ENCODE measurements around the gene NDUFS8.

DNA sequence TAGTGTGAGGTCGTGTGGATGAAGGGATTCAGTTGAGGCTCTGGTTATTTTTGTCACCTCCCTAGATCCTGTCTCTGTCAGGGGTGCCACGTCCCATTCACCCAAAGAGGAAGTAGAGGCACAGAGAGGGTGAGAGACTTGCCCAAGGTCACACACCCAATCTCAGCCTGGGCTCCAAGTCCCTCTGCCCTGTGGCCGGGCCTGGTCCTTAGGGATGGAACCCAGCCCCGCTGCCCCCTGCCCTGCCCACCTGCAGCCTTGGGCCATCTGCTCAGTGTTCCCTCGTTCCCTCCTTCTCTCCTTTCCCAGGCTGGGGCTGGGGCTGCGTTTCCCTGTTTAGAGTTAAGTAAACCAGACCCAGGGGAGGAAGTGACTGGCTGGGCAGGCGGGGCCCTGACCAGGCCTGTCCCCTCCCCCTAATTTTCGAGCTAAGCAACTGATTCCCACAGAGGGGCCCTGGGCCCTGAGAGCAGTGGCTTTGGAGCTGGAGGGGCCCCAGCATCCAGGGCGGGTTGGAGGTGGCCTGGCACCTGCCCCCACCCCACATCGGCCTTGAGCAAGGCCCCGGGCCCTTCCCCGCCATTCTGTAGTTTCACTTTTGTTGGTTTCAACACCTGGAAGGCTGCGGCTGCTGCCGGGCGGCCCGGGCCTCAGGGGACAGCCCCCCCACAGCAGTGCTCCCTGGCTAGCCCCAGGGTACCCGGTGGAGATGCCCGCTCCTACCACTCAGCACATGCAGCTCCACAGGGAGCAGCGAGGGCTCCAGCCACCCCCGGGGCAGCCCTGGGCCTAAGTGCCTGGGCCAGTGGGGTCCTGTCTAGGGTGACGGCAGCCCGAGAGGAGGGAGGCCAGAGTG is 9.8 kb downstream of the NDUFS8 start:
- TF ChIP-seq, protein P1, sequence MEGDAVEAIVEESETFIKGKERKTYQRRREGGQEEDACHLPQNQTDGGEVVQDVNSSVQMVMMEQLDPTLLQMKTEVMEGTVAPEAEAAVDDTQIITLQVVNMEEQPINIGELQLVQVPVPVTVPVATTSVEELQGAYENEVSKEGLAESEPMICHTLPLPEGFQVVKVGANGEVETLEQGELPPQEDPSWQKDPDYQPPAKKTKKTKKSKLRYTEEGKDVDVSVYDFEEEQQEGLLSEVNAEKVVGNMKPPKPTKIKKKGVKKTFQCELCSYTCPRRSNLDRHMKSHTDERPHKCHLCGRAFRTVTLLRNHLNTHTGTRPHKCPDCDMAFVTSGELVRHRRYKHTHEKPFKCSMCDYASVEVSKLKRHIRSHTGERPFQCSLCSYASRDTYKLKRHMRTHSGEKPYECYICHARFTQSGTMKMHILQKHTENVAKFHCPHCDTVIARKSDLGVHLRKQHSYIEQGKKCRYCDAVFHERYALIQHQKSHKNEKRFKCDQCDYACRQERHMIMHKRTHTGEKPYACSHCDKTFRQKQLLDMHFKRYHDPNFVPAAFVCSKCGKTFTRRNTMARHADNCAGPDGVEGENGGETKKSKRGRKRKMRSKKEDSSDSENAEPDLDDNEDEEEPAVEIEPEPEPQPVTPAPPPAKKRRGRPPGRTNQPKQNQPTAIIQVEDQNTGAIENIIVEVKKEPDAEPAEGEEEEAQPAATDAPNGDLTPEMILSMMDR (conservative IDR thresholded peaks at IDR 0.05; ENCODE audit: low read depth, low read length): no peak
- TF ChIP-seq EZH2 (IDR thresholded peaks at IDR 0.05; ENCODE audit: low read length, unreplicated experiment): no peak
- TF ChIP-seq EZH2phosphoT487 (IDR thresholded peaks at IDR 0.05; ENCODE audit: borderline replicate concordance, low read length): no peak

Data from PC-3 (cell line).